ENCODE measurements around the gene GPR83. TPM values are rescaled to one million over a fixed set of nuclear protein-coding genes. Genes with fewer than 3 reads are reported as not detected.

Gene GPR83
- total and polyA plus RNA-seq, 10 of the 15 experiments (the other 5 are each of a cell fraction or from before 2014, with no cell fraction given), result 0.03 to 0.19 (median 0.05) TPM; not detected in 7

- TF ChIP-seq REST (IDR thresholded peaks at IDR 0.05; ENCODE audit: low read depth, low read length) (no peak), NR2C1 (IDR thresholded peaks at IDR 0.05) (no peak), ZNF207 (IDR thresholded peaks at IDR 0.05; ENCODE audit: borderline replicate concordance) (no peak), MAX (IDR thresholded peaks at IDR 0.05; ENCODE audit: low read depth, low read length) (no peak), KDM1A (IDR thresholded peaks at IDR 0.05; ENCODE audit: borderline replicate concordance) (no peak)
Measured at GRCh38 chr11:94330789-94331188, 70.4 kb downstream of the GPR83 start (continued).

GRCh38 chr11:94329501-94329900 is 71.7 kb downstream of the GPR83 start:
- Histone ChIP-seq H3K79me2 (ENCODE audit: control insufficient read depth, insufficient read depth, low read length) (no peaks in the 10 kb centered on the region), H3K36me3 (ENCODE audit: control insufficient read depth in 2 of 2, insufficient read depth in 2 of 2, low read length in 1 of 2) (no peaks in the 10 kb centered on the region), H3K27me3 (replicated peaks in 1 of 2; ENCODE audit: control insufficient read depth in 2 of 2, insufficient read depth in 2 of 2, low read length in 1 of 2) (no peaks in the 10 kb centered on the region), H2AFZ (ENCODE audit: control insufficient read depth, low read depth, low read length) (no peak overlapping the region), H3K4me3 (no peak overlapping the region), H3K9ac (ENCODE audit: control insufficient read depth, insufficient read depth, low read length) (no peak overlapping the region), H3K4me1 (ENCODE audit: control insufficient read depth, insufficient read depth, low read length) (no peaks in the 10 kb centered on the region), H3K27ac (ENCODE audit: control insufficient read depth, insufficient read depth) (no peak overlapping the region), H3K4me2 (ENCODE audit: control insufficient read depth, insufficient read depth) (no peak overlapping the region), H4K20me1 (ENCODE audit: control insufficient read depth, insufficient read depth) (no peaks in the 10 kb centered on the region), H3K9me3 (replicated peaks; ENCODE audit: control insufficient read depth, insufficient read depth, low read length) (no peaks in the 10 kb centered on the region)
- ATAC-seq (no peak), DNase-seq (ENCODE audit: low read depth, low spot score) (no peak), FAIRE-seq (no peak)
- CTCF ChIA-PET, result no interaction called here
- 40% methylated on average over 3 of the region's 3 CpGs for WGBS (ENCODE audit: insufficient coverage, insufficient replicate concordance, low lambda C conversion rate, missing lambda C conversion rate)
- in situ Hi-C loops (cut with MboI), result loop anchor here (5.0 to 10.0 kb wide), 2 partner anchors 173 to 275 kb away; no protein-coding TSS in a partner anchor
- RAD21 ChIA-PET (ENCODE audit: unreplicated experiment), result no interaction called here
- BruUV-seq (replicated peaks), result no TSS peak
- SMC1A ChIA-PET (ENCODE audit: uncharacterized antibody, unreplicated experiment), result no interaction called here
- POLR2A ChIA-PET, result no interaction called here
- intact Hi-C loops (cut with micrococcal nuclease; ENCODE audit: unreplicated experiment), result no loop called here
- TF ChIP-seq ZBTB4 (CRISPR knock-in tag; IDR thresholded peaks at IDR 0.05) (no peak), NKRF (conservative IDR thresholded peaks at IDR 0.05) (no peak), E2F8 (IDR thresholded peaks at IDR 0.05; ENCODE audit: low read depth, partially characterized antibody) (no peak), MXI1 (IDR thresholded peaks at IDR 0.05; ENCODE audit: low read depth, low read length) (no peak), SPI1 (IDR thresholded peaks at IDR 0.05; ENCODE audit: borderline replicate concordance, insufficient read depth, low read depth, low read length) (no peak), CHD4 (IDR thresholded peaks at IDR 0.05) (no peak)
